Panc1 (cell line): ENCODE data around the gene CPXM1.

Experiments used
- SIN3A ChIP-seq: IDR thresholded peaks from 2 replicates; pipeline ENCODE4 v1.6.1; 2012; ENCODE audit warnings: low read depth, mild to moderate bottlenecking, low read length, moderate library complexity, borderline replicate concordance; ENCODE audit not compliant: insufficient read depth
- TF ChIP-seq, protein P1 (sequence below): fragments of 450-650 bp; IDR thresholded peaks from 2 replicates; pipeline ENCODE4 v1.5.1; 2017; ENCODE audit warnings: mild to moderate bottlenecking
- TF ChIP-seq, protein P2 (sequence below), 2 experiments: IDR thresholded peaks; 2 replicates each; pipeline ENCODE4 v1.6.1; 2011 to 2012; ENCODE audit warnings: low read depth in 2 of 2, control low read depth in 1 of 2, low read length in 1 of 2, mild to moderate bottlenecking in 1 of 2, moderate library complexity in 1 of 2; ENCODE audit not compliant: insufficient read depth in 1 of 2

DNA sequence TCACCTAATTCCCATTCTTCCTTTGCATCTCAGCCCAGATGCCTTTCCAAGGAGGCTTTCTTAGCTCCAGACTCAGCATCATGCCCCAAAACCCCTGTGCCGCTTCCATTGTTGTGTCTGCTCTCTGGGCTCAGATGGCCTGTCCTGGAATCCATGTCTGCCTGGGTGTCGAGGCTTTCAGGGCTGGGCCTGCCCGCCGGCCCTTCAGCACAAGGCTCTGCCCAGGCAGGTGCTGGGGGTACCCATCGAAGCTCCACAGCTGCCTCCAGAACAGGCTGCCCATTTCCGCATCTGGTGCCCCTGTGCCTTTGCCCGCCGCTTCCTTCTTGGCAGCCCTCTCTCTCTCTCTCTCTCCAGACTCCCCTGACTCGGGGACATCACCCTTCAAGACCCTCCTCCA, 1.2 kb downstream of the CPXM1 start:
- TF ChIP-seq, protein P1, sequence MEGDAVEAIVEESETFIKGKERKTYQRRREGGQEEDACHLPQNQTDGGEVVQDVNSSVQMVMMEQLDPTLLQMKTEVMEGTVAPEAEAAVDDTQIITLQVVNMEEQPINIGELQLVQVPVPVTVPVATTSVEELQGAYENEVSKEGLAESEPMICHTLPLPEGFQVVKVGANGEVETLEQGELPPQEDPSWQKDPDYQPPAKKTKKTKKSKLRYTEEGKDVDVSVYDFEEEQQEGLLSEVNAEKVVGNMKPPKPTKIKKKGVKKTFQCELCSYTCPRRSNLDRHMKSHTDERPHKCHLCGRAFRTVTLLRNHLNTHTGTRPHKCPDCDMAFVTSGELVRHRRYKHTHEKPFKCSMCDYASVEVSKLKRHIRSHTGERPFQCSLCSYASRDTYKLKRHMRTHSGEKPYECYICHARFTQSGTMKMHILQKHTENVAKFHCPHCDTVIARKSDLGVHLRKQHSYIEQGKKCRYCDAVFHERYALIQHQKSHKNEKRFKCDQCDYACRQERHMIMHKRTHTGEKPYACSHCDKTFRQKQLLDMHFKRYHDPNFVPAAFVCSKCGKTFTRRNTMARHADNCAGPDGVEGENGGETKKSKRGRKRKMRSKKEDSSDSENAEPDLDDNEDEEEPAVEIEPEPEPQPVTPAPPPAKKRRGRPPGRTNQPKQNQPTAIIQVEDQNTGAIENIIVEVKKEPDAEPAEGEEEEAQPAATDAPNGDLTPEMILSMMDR, result no peak
- TF ChIP-seq SIN3A, result no peak
- TF ChIP-seq, protein P2, sequence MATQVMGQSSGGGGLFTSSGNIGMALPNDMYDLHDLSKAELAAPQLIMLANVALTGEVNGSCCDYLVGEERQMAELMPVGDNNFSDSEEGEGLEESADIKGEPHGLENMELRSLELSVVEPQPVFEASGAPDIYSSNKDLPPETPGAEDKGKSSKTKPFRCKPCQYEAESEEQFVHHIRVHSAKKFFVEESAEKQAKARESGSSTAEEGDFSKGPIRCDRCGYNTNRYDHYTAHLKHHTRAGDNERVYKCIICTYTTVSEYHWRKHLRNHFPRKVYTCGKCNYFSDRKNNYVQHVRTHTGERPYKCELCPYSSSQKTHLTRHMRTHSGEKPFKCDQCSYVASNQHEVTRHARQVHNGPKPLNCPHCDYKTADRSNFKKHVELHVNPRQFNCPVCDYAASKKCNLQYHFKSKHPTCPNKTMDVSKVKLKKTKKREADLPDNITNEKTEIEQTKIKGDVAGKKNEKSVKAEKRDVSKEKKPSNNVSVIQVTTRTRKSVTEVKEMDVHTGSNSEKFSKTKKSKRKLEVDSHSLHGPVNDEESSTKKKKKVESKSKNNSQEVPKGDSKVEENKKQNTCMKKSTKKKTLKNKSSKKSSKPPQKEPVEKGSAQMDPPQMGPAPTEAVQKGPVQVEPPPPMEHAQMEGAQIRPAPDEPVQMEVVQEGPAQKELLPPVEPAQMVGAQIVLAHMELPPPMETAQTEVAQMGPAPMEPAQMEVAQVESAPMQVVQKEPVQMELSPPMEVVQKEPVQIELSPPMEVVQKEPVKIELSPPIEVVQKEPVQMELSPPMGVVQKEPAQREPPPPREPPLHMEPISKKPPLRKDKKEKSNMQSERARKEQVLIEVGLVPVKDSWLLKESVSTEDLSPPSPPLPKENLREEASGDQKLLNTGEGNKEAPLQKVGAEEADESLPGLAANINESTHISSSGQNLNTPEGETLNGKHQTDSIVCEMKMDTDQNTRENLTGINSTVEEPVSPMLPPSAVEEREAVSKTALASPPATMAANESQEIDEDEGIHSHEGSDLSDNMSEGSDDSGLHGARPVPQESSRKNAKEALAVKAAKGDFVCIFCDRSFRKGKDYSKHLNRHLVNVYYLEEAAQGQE (IDR thresholded peaks at IDR 0.05; ENCODE audit: insufficient read depth in 1 of 2, low read depth in 2 of 2, low read length in 1 of 2), result no peak
